NOMO-1 treated with dmso at 0.1 percent for 144 hours (cell line): ENCODE results near the gene CNTN4.

Experiments used
- DNase-seq: peaks from one replicate; lab custom pipeline; 2025; ENCODE audit not compliant: unreplicated experiment; lab: John Stamatoyannopoulos, UW

The CNTN4 gene

DNA sequence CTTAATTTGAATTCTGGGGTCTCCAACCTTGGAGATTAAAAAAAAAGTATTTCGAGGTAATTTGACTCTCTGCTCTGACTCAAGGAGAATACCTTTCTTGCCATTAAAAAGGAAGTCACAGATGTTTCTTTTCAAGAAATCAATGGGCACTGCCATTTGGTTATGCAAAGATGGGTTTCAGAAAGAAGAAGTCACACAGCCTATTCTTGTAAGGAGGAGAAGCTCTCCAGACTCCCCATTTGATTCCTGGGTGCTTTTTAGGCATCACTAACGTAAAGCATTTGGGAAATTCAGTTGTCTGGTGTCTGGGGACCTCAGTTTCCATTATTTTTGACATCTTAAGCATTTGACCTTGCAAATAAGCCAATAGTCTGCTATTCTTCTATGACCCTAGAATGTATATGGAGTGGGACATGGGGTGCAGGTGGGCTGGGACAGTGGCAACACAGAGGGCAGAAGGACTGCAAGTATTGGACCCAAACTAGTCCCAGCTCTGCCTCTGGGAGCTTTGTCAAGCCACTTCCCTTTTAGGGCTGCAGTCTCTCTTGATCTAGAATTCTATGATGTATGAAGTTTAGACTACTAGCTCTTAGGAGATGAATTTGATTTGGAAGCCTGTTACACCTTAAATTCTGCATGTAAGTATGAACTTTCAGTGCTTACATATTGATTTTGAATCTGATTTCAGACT, 983.7 kb downstream of the CNTN4 start:
- no peak for DNase-seq

DNA sequence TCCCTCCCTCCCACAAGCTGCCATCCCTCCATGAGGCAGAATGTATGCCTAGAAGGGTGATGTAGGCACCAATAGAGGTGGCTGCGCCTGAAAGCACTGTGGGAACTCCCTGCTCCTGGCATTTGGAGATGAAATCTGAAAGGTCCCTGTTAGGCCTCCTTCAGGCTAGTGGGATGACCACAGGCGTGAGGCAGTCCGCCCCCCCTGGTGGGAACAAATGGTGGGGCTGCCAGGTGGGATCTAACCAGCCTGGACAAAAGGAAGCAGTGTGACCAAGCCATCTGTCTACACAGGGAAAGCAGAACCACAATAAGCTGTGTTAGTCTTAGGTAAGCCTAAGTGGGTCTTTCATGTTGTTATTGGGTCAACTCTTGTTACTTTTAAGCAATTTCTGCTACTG, 986.2 kb downstream of the CNTN4 start:
- DNase-seq, result no peak

DNA sequence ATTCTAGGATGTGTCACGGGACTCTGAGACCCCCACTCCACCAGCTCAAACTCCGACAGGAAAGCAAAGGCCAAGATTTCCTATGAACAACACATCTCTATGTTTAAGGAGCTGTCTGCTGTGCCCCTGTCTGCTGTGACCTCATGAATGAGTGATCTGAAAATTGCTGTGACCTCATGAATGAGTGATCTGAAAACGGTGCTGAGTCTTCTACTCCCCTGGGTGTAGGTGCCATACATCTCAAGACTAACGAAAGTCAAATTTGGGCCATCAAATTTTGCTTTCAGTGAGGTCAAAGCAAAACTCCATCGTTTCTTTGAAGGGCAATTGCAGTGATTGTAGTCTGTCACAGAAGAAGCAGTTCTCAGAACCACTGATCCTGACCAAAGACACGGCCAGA, 987.1 kb downstream of the CNTN4 start:
- DNase-seq, result no peak

DNA sequence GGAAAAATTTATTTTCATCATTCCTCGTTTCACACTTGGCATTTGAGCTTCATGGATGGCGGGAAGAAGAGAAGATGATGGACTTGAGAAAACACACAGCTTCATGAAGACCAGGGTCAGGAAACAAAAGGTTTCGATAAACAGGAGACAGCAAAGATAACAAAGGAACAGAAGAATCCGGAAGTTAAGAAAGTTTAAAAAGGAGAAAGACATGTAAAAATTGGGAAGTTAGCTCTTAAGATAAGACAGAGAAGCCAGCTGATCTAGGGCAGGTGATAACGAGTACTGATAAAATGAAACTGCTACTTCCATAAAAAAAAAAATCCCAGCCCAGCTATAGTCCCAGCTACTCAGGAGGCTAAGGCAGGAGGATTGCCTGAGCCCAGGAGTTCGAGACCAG, 987.6 kb downstream of the CNTN4 start:
- no peak for DNase-seq

DNA sequence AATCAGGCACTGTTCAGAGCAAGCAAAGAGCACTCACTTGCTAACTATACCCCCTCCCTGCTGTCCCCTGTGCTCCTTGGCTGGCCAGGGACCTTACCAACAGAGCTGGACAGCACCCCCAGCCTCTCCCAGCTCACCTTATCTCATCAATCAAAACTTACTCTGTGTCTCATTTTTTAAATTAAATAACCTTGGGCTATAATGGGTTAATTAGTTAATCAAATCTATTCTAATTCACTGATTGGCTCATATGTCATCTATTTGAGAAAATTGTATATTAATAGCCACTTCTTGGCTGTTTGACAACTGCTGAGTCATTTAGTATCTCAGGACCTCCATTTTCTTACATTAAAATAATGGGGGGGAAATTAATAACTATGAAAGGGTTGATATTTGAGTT, 988.6 kb downstream of the CNTN4 start:
- no peak for DNase-seq

DNA sequence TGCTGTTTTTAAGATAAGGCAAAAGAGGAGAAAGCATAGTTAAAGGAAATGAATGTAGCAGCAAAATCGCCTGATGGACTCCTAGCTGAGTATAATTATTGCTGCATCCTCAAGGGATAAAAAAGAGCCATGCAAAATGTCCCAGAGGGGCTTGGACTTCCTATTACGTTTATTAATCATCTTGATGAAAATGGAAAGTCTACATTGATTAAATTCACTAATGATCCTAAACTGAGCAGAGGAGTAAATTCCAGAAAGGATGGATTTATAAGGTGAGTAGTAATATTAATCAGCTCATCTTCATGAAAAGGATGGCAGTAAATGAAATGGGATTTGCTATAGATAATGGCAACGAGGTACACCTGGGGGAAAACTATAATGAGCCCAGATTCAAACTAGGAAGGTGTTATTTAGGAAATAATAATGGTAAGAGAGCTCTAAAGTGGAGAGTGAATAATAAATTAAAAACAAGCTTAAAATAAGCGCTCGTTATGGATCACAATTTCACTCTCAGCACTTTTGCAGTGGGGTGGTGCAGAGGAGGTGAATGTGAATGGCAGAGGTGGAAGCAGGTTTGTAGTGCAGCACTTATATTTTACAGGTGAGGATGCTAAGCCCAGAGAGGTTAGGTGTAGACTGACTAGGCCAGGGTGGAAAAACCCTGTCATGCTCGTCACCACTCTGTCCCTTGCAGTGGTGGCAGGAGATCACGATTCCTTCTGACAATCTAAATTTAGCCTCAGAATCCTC, 989.2 kb downstream of the CNTN4 start:
- DNase-seq, result no peak

DNA sequence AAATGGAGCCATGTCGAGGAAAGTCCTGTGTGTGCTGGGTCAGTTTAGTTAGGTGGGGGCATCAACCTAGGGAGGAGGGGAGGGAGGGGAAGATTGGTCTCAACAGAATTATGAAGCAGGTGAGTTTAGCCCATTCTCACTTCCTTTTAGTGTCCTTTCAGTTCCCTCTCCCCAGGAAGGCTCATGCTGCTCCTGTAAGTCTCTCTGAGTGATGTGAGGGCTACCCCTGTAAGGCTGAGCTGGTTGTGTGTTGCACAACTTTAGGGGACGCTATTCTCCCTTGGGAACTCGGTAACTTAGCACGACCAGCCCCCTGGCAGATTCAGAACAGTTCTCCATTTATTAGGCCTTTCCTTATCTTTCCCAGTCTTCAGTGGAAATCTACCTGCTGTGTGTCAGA, 990.4 kb downstream of the CNTN4 start:
- DNase-seq, result no peak

DNA sequence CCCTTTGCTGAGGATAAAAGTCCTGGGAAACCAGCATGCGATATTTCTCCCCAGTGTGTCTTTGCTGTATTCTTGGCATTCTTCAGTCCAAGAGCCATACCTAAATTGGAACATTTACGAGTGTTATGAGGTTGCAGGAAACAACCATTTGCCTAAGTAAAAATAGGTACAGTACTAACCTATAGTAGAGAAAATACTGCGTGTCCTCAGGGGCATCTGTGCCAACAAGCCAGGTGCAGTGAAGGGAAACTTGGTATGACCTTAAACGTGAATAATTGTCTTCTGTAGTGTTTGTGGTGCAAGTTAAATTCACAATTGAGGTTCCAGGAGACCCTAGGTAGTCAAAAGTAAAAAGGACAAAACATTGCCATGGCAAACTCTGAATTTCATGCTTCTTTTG, 999.3 kb downstream of the CNTN4 start:
- DNase-seq, result no peak

DNA sequence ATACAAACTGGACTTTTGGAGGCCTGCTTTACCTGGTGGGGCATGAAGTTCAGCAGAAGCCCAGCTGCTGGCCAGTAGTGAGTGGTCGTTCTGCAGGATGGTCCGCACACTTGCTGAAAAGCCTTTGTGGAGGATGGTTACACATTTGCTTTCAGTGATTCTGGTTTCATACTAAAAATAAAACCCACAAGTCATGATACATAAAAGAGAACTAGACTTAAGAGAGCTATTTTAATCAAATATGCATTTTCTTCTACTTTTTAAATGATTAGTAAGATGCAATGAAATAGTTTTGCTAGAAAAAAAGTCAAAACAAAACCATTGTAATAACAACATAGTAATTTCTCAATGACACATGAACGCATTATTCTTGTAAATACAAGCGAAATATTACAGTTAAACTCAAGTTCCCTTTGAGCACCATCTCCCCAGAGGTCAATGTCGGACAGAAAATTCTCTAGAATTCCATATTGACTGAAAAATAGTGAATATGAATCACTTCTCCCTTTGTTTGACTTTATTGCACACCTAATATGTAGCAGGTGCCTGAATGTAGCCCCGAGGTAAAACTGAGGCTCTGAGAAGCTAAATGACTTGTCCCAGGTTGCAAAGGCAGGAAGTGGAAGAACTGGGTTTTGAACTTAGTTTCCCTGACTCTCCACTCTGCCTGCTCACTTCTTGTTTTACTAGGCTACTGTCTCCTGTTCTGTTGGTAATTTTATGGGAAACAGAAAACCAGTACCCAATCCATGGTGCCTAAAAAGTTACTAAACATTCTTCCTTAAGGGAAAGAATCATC, 1003.2 kb downstream of the CNTN4 start:
- no peak for DNase-seq

DNA sequence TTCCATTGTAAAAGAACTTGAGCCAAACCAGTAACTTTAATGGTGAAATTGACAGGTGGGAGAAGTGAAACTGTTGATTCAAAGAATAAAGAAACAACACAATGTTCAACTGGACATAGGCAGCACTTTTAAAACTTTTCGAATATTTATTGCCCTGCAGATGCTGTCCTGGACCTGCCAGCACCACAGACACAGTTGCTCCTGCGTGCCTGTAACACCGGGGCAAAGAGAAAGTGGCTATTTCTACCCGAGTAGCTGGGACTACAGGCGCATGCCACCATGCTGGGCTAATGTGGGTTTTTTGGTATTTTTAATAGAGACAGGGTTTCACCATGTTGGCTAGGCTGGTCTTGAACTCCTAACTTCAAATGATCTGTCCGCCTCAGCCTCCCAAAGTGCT, 1004.1 kb downstream of the CNTN4 start:
- no peak for DNase-seq

DNA sequence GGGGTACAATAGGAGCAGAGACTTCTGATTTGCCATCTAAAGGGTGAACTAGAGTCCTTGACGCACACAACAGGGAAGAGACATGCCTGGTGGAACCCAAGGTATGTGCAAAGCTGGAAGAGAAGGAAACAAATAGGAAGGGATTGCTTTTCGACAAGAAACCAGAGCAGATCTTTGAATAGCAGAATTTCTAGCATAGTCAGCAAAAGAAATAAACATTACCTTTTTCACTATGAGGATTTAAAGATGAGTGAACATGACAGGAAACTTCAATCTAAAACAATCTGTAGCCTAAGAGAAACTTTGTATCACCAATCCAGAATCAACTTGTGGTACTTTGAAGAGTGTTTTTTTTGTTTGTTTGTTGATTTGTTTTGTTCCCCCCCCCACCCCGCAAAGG, 1006.6 kb downstream of the CNTN4 start:
- no peak for DNase-seq

DNA sequence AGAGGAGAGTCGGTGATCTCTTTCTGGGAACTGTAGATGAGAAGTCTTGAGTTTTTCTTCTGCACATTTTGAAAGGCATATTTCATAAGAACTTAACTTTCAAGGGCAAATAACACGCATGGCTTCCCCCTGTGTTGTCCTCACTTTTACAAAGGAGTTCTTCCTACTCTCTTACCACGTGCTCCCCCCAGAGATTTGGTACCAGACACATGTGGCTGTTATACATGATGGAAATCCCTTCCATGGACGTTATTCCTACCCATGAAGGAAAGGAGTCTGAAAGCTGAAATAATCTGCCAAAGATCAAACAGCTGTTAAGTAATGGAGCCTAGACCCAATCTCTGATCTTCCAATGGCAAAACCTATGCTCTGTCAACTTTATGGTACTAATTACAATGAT, 1007.1 kb downstream of the CNTN4 start:
- no peak for DNase-seq

DNA sequence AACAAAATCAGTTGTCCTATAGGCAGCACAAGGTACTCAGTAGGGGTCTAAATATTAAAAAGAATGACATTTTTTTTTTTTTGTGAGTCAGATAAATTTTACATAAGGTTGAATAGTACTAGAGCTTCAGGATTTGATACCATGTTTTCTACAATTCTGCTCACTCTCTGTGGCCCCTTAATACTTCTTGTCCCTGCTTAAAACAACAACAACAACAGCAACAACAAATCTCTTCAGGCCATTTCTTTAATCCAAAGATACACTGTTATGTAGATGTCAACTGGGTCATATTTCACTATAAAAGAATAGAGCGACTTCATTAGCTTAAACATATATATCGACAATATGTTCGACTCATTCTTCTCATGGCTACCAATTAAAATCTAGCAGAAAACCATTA, 1008.5 kb downstream of the CNTN4 start:
- DNase-seq, result no peak
